Measurements from ENCODE around the gene COMMD1.

- no peak for TF ChIP-seq ESRRG (CRISPR knock-in tag; IDR thresholded peaks at IDR 0.05)
- no peak for TF ChIP-seq ZFP30 (CRISPR knock-in tag; IDR thresholded peaks at IDR 0.05)
- TF ChIP-seq ZC3H10 (CRISPR knock-in tag; IDR thresholded peaks at IDR 0.05) = no peak
- no peak for TF ChIP-seq RARB (CRISPR knock-in tag; IDR thresholded peaks at IDR 0.05)
Measured at GRCh38 chr2:61995515-61995914, 90.0 kb downstream of the COMMD1 start.

Measured in SK-N-SH treated with all-trans-retinoic acid at 6 μM for 48 hours (cell line).